GM18520 (cell line): ENCODE data around the gene GSS.

Source experiments
- ATAC-seq: cut with Tn5 transposase; IDR thresholded peaks from one replicate; pipeline ENCODE4 v1.9.1; 2021; ENCODE audit not compliant: unreplicated experiment

GSS gene

GRCh38 chr20:34978092-34978744 lies 22.6 kb upstream of the GSS start:
- ATAC-seq = no peak

DNA sequence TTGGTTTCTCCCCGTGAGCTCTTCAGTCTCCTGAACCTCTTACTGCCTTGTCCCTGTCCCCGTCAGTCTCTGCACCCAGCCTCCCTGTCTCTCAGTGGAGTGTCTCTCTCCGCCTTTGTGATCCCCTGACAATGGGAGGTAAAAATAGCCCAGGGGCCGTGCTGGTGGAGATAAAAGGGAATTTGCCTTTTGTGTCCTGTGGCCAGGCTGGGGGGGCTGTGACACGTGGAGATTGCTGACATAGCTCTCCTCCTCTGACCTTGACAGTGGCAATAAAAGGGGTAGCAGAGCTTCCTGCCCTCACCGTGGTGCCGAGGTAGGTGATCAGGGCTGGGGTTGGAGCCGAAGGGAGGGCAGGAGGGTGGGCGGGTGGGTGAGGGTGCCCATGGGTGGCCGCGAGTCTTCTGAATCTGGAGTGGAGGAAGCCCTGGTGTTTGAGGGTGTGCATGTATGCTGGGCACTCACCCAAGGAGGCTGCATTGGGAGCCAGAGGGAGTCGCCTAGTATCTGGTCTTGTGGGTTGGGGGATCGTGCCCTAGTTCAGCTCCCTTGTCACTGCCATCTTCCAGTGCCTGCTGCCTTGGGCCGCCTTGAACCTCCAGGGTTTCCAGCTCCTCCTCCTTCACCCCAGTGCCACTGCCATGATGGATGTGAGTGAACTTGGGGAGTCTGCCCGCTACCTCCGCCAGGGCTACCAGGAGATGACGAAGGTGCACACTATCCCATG lies 21.9 kb upstream of the GSS start:
- no peak for ATAC-seq

- ATAC-seq = no peak
Observed at GRCh38 chr20:34976286-34976685, 20.7 kb upstream of the GSS start.

DNA sequence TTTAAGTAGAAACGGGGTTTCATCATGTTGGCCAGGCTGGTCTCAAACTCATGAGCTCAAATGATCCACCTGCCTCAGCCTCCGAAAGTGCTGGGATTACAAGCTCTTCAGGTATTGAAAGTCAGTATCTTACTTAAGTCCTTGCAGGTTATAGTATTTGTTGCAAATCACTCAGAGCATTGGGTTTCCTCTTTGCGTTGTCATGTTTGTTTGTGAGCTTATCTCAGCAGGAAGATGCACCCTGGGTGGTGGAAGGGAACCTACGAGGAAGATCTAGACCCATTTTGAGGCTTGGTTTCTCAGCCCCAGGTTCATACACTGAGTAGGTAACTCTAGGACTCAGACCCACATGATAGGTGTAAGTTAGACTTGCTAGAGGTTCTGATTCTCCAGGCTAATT lies 18.6 kb upstream of the GSS start:
- ATAC-seq = no peak

DNA sequence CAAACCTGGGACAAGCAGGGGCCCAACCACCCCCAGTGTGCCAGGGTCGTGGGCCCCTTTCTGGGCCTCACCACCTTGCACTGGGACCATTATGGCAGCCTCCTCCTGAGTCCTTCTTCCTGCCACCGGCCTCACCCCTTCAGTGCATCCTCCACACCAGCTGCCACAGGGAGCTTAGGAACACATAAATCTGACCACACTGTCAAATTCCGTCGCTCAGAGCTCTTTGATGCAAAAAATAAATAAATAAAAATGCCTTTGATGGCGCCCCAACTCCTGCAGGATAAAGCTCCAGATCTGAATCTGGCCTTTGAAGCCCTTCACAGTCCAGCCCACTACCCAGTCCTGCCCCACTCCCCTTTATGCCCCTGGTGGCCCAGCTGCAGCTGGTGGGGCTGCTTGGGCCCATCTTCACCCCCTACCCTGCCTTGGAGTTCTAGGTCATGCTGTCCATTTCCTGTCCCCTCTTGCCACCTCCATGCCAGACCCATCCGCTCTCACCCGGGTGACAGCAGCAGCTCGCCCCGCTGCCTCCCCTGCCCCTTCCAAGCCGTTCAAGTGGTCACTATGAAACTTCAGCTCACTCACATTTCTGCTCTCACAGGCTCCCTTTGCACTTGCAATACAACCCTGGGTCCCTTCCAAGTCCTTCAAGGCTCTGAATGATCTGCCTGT lies 16.1 kb upstream of the GSS start:
- ATAC-seq = no peak

- ATAC-seq = no peak
Observed at GRCh38 chr20:34970846-34971560, 15.4 kb upstream of the GSS start.

GRCh38 chr20:34970193-34970840 lies 14.7 kb upstream of the GSS start:
- no peak for ATAC-seq

DNA sequence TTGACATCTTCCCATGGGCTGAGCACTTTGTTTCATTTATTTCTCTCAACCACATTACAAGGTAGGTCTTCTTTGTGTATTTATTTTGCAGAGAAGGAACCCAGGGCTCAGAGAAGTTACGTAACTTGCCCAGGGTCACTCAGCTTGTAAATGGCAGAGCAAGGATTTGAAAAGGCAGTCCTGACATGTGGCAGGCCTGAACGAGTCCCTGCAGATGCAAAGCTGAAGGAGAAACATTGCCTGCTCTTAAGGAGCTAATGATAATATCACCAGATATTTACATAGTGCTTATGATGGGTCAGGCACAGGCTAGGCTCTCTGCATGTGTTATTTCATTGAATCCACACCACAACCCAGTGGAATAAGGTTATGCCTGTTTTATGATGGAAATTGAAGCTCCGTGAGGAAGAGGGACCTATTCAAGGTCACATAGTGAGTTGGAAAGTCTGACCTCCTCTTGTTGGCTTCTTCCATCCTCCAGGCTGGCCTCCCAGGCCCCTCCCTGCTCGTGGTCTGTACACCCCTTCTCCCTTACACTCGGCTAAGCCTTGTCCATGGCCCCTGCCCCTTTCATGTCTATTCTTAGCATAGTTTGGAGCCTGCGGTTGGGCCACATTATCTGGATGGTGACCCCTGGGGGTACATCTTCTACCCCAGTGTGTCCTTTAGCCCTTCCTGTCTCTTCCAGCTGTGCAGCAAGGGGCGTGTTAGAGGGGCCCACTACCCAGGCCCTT lies 12.6 kb upstream of the GSS start:
- no peak for ATAC-seq

DNA sequence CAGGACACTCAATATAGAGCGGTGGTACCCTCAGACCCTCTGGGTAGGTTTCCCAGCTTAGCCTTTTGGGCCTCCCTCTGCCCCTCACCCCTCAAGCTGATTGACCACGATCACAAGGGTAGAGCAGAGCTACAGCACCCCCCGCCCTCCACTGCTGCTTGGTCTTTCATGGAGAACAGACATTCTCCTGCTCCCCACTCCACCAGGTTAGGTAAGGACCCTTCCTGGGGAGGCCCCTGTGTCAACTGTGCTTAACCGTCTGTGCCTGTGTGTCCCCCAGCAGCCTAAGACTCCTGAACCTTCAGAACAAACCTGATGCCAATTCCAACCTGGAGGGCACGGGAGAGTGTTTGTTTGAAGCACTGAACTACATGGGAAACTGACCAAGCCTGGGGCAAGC lies 11.8 kb upstream of the GSS start:
- no peak for ATAC-seq

- ATAC-seq = no peak
Observed at GRCh38 chr20:34965051-34965450, 9.4 kb upstream of the GSS start.

GRCh38 chr20:34964486-34964885 lies 8.9 kb upstream of the GSS start:
- no peak for ATAC-seq

DNA sequence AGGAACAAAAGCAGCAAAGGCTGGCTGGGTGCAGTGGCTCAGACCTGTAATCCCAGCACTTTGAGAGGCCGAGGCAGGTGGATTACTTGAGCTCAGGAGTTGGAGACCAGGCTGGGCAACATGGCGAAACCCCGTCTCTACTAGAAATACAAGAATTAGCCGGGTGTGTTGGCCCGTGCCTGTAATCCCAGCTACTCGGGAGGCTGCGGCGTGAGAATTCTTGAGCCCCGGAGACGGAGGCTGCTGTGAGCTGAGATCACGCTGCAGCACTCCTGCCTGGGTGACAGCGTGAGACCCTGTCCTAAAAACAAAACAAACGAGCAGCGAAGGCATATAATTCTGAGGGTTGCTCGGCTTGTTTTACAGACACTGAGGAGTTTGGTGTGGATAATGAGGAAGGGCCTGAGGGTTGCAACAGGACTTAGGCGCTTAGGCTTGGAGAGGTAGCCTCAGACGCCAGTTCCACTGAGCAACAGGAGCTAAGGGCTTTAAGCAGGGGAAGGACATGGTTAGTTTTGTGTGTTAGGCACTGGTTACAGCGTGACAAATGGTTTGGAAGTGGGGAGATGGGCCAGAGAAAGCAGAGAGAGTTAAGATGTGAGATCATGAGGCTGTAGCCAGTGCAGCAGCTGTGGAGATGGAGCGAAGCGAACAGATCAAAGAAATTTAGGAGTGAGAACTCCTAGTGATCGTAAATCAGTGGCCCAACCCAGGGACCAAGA lies 1.3 kb upstream of the GSS start:
- ATAC-seq = no peak

DNA sequence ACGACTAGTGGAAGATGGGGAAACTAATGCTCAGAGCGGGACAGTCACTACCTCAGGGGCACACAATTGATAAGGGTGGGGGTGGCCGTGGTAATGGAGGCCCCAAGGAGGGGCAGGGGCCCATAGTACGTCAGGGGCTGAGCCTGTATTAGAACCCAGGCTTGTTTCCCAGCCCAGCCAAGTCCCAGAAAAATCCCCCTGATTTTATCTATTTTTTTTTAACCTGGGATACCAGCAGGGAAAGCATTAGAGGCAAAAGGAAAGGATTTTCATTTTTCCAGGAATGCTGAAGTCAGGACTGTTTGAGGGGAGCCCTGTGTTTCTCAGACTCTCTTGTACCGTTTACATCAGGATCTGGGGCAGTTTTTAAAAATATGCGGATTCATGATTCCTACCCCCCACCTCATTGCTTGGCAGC lies 444 bp upstream of the GSS start:
- no peak for ATAC-seq

- no peak for ATAC-seq
Observed at GRCh38 chr20:34954904-34955230, 739 bp downstream of the GSS start.

- ATAC-seq = no peak
Observed at GRCh38 chr20:34953960-34954359, 1.6 kb downstream of the GSS start.

- ATAC-seq = no peak
Observed at GRCh38 chr20:34952671-34953070, 2.9 kb downstream of the GSS start.

GRCh38 chr20:34951652-34952051 lies 4.0 kb downstream of the GSS start:
- no peak for ATAC-seq

- no peak for ATAC-seq
Observed at GRCh38 chr20:34951252-34951651, 4.4 kb downstream of the GSS start.

GRCh38 chr20:34949120-34949519 lies 6.5 kb downstream of the GSS start:
- no peak for ATAC-seq

DNA sequence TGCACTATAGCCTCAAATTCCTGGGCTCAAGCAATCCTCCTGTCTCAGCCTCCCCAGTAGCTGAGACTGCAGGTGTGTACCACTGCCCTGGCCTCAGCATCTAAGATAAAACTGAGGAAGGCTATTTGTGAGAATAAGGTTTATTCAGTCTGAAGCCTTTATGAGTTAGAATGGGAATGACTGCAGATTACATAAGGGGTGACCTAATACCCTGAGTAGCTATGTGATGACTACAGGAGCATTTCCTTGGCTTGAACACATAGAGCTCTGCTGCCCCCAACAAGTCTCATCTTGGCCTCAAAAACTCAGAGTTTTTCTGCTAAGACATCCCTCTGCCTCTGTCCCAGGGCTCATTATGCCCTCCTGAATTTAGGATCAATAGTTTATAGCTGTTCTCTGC lies 7.6 kb downstream of the GSS start:
- no peak for ATAC-seq
